Trophoblast cell (in vitro differentiated cells and primary cell): ENCODE measurements around the gene UBXN10.

Source experiments
- DNase-seq, 2 donors: peaks; one replicate each; pipeline ENCODE4 v3.0.0-alpha.2; 2016
- H2AFZ ChIP-seq: 2 replicates; pipeline ENCODE4 v1.6.1; 2013; ENCODE audit warnings: low read length, moderate library complexity, mild to moderate bottlenecking; ENCODE audit not compliant: insufficient read depth, poor library complexity
- H2AK5ac ChIP-seq: 2 replicates; pipeline ENCODE4 v1.6.1; 2013; ENCODE audit warnings: mild to moderate bottlenecking, low read length
- H2BK120ac ChIP-seq: 2 replicates; pipeline ENCODE4 v1.6.1; 2013; ENCODE audit warnings: low read length, mild to moderate bottlenecking, moderate library complexity; ENCODE audit not compliant: insufficient read depth, poor library complexity
- H2BK12ac ChIP-seq: 2 replicates; pipeline ENCODE4 v1.6.1; 2013; ENCODE audit warnings: mild to moderate bottlenecking, low read length, moderate library complexity
- H2BK5ac ChIP-seq: 2 replicates; pipeline ENCODE4 v1.6.1; 2013; ENCODE audit warnings: low read length, low read depth, moderate library complexity, mild to moderate bottlenecking; ENCODE audit not compliant: poor library complexity
- H3K14ac ChIP-seq: 2 replicates; pipeline ENCODE4 v1.6.1; 2013; ENCODE audit warnings: mild to moderate bottlenecking, low read length
- H3K18ac ChIP-seq: 2 replicates; pipeline ENCODE4 v1.6.1; 2013; ENCODE audit warnings: mild to moderate bottlenecking, low read length
- H3K23ac ChIP-seq: 2 replicates; pipeline ENCODE4 v1.6.1; 2013; ENCODE audit warnings: low read length
- H3K27ac ChIP-seq: 2 replicates; pipeline ENCODE4 v1.5.1; 2013; ENCODE audit warnings: low read depth, mild to moderate bottlenecking, inconsistent platforms, low read length, moderate library complexity
- H3K27me3 ChIP-seq: 2 replicates; pipeline ENCODE4 v1.6.1; 2013; ENCODE audit warnings: inconsistent platforms, mild to moderate bottlenecking, low read length, moderate library complexity; ENCODE audit not compliant: insufficient read depth
- H3K36me3 ChIP-seq, 2 experiments: 1 replicate in 1 of 2; 2 replicates in 1 of 2; pipeline ENCODE4 v1.6.1; 2013; ENCODE audit warnings: low read length in 2 of 2, mild to moderate bottlenecking in 2 of 2, moderate library complexity in 1 of 2; ENCODE audit not compliant: insufficient read depth in 2 of 2, control insufficient read depth in 1 of 2
- H3K4ac ChIP-seq: 2 replicates; pipeline ENCODE4 v1.6.1; 2013; ENCODE audit warnings: low read depth, mild to moderate bottlenecking, low read length, moderate library complexity
- H3K4me1 ChIP-seq, 2 experiments: 1 replicate in 1 of 2; 2 replicates in 1 of 2; pipeline ENCODE4 v1.6.1; 2013; ENCODE audit warnings: low read length in 2 of 2, mild to moderate bottlenecking in 2 of 2, moderate library complexity in 1 of 2; ENCODE audit not compliant: insufficient read depth in 2 of 2, control insufficient read depth in 1 of 2
- H3K4me2 ChIP-seq: 2 replicates; pipeline ENCODE4 v1.6.1; 2013; ENCODE audit warnings: inconsistent platforms, mild to moderate bottlenecking, low read length, moderate library complexity
- H3K4me3 ChIP-seq: 2 replicates; pipeline ENCODE4 v1.5.1; 2013; ENCODE audit warnings: mild to moderate bottlenecking, low read depth, low read length, inconsistent platforms
- H3K79me1 ChIP-seq: one replicate; pipeline ENCODE4 v1.6.1; 2013; ENCODE audit warnings: low read length
- H3K79me2 ChIP-seq: 2 replicates; pipeline ENCODE4 v1.6.1; 2013; ENCODE audit warnings: low read length, mild to moderate bottlenecking; ENCODE audit not compliant: control insufficient read depth, insufficient read depth, poor library complexity
- H3K9ac ChIP-seq: 2 replicates; pipeline ENCODE4 v1.6.1; 2013; ENCODE audit warnings: mild to moderate bottlenecking, low read length
- H3K9me3 ChIP-seq: 2 replicates; pipeline ENCODE4 v1.6.1; 2013; ENCODE audit warnings: low read depth, mild to moderate bottlenecking, control low read depth, inconsistent platforms, low read length; ENCODE audit not compliant: insufficient read depth
- H4K12ac ChIP-seq: 2 replicates; pipeline ENCODE4 v1.6.1; 2013; ENCODE audit warnings: low read depth, mild to moderate bottlenecking, low read length, moderate library complexity
- H4K8ac ChIP-seq: 2 replicates; pipeline ENCODE4 v1.6.1; 2013; ENCODE audit warnings: low read depth, mild to moderate bottlenecking, low read length, moderate library complexity
- H4K91ac ChIP-seq: one replicate; pipeline ENCODE4 v1.6.1; 2013; ENCODE audit warnings: low read depth, mild to moderate bottlenecking, low read length, moderate library complexity
- WGBS: extraction: QIAGEN DNeasy Blood & Tissue Kit; methylation state at CpG from one replicate; pipeline ENCODE4 v1.1.7; 2013; ENCODE audit warnings: missing lambda C conversion rate; ENCODE audit not compliant: insufficient read length, insufficient coverage; ENCODE audit errors: extremely low coverage; 5-methylcytosine and 5-hydroxymethylcytosine counted together

Gene UBXN10

GRCh38 chr1:20190256-20191160, 4.6 kb downstream of the UBXN10 start:
- Histone ChIP-seq H3K36me3 (no peaks in the 10 kb centered on the region), H3K27me3 (no peaks in the 10 kb centered on the region), H3K4me3 (no peak overlapping the region), H3K79me1 (peaks cover 6% of the 10 kb centered on the region), H3K4ac (no peak overlapping the region), H3K4me1 (peaks cover 9% of the 10 kb centered on the region in 2 experiments), H3K9me3 (no peaks in the 10 kb centered on the region), H3K9ac (no peak overlapping the region), H4K8ac (no peak overlapping the region), H2AK5ac (no peak overlapping the region), H2BK5ac (no peak overlapping the region), H3K4me2 (no peak overlapping the region), H2AFZ (no peak overlapping the region), H4K12ac (no peak overlapping the region), H3K23ac (no peak overlapping the region), H2BK120ac (no peak overlapping the region), H3K27ac (no peak overlapping the region), H3K79me2 (no peaks in the 10 kb centered on the region), H3K14ac (no peak overlapping the region), H3K18ac (no peak overlapping the region), H2BK12ac (no peak overlapping the region), H4K91ac (no peak overlapping the region)
- WGBS: no CpG with 5 or more reads among the region's 19 CpGs
- no peak for DNase-seq

GRCh38 chr1:20191266-20191825, 5.5 kb downstream of the UBXN10 start:
- H2AK5ac ChIP-seq: no peak overlapping the region
- no peak overlapping the region for H3K18ac ChIP-seq
- H3K4me3 ChIP-seq: no peak overlapping the region
- H3K4ac ChIP-seq: no peak overlapping the region
- no peak for DNase-seq
- peaks cover 2 to 3% of the 10 kb centered on the region in 2 experiments for H3K4me1 ChIP-seq
- no peak overlapping the region for H4K12ac ChIP-seq
- no CpG with 5 or more reads among the region's 12 CpGs for WGBS
- H2BK120ac ChIP-seq: no peak overlapping the region
- H3K79me1 ChIP-seq: no peaks in the 10 kb centered on the region
- no peak overlapping the region for H4K8ac ChIP-seq
- no peak overlapping the region for H3K23ac ChIP-seq
- H3K9ac ChIP-seq: no peak overlapping the region
- no peak overlapping the region for H2BK12ac ChIP-seq
- H3K14ac ChIP-seq: no peak overlapping the region
- no peak overlapping the region for H2BK5ac ChIP-seq
- no peak overlapping the region for H3K4me2 ChIP-seq
- H3K27me3 ChIP-seq: no peaks in the 10 kb centered on the region
- no peak overlapping the region for H2AFZ ChIP-seq
- no peaks in the 10 kb centered on the region for H3K9me3 ChIP-seq
- no peak overlapping the region for H3K27ac ChIP-seq
- H3K36me3 ChIP-seq: no peaks in the 10 kb centered on the region
- no peaks in the 10 kb centered on the region for H3K79me2 ChIP-seq
- H4K91ac ChIP-seq: no peak overlapping the region

GRCh38 chr1:20192364-20192763, 6.5 kb downstream of the UBXN10 start:
- Histone ChIP-seq H3K4me2 (no peak overlapping the region), H4K8ac (no peak overlapping the region), H3K18ac (no peak overlapping the region), H3K9ac (no peak overlapping the region), H3K4me1 (no peaks in the 10 kb centered on the region), H3K4me3 (no peak overlapping the region), H4K12ac (no peak overlapping the region), H2BK5ac (no peak overlapping the region), H3K14ac (no peak overlapping the region), H4K91ac (no peak overlapping the region), H2AK5ac (no peak overlapping the region), H3K79me1 (no peaks in the 10 kb centered on the region), H2BK12ac (no peak overlapping the region), H3K4ac (no peak overlapping the region), H3K79me2 (no peaks in the 10 kb centered on the region), H3K27ac (no peak overlapping the region), H3K9me3 (no peaks in the 10 kb centered on the region), H2BK120ac (no peak overlapping the region), H2AFZ (no peak overlapping the region), H3K27me3 (no peaks in the 10 kb centered on the region), H3K36me3 (no peaks in the 10 kb centered on the region), H3K23ac (no peak overlapping the region)
- no peak for DNase-seq
- WGBS: no CpG with 5 or more reads among the region's 5 CpGs

GRCh38 chr1:20192871-20193411, 7.0 kb downstream of the UBXN10 start:
- Histone ChIP-seq H2AFZ (no peak overlapping the region), H3K4me1 (no peaks in the 10 kb centered on the region), H3K79me1 (no peaks in the 10 kb centered on the region), H3K23ac (no peak overlapping the region), H2AK5ac (no peak overlapping the region), H3K18ac (no peak overlapping the region), H3K27me3 (no peaks in the 10 kb centered on the region), H2BK5ac (no peak overlapping the region), H3K9me3 (no peaks in the 10 kb centered on the region), H3K9ac (no peak overlapping the region), H4K8ac (no peak overlapping the region), H4K12ac (no peak overlapping the region), H4K91ac (no peak overlapping the region), H3K4me2 (no peak overlapping the region), H3K79me2 (no peaks in the 10 kb centered on the region), H3K14ac (no peak overlapping the region), H3K36me3 (no peaks in the 10 kb centered on the region), H3K4me3 (no peak overlapping the region), H2BK12ac (no peak overlapping the region), H3K4ac (no peak overlapping the region), H3K27ac (no peak overlapping the region), H2BK120ac (no peak overlapping the region)
- WGBS: no CpG with 5 or more reads among the region's 1 CpG
- peak; percentile 50 to 52 for DNase-seq
